ENCODE measurements around the gene ZNF334. TPM values are rescaled to one million over a fixed set of nuclear protein-coding genes. Genes with fewer than 3 reads are reported as not detected.

ZNF334 gene
- total and polyA plus RNA-seq, 4 experiments from 2014 or later = 0.14 TPM; not detected in 3

DNA sequence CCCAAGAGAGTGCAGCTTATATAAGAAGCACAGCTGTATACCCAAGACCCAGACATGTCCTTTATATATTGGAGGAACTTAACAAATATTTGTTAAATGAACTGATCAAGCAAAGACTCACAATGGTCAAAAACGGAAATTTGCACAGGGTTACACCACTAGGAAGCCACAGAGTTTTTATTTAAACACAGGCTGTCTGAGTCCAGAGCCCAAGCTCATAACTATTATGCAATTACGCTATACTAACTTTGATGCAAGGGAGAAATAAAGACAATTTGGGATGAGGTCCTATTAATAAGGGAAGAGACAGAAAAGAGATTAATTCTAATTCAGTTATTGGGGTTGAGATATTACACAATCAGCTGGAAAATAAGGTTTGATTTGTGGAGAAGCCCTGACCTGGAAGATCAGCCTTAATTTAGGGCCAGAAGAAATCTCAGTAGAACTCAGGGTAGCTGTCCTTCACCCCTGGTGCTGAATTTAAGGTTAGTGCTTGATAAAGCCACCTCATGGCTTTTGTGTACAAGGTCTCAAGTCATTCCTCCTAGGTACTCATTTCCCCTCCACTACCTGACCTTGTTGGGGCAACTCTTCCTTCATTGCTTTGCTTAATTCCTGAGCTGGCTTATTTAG, 10.5 kb upstream of the ZNF334 start:
- Mint-ChIP-seq H3K9me3 (peaks cover 0 to 5% (median 0%) of the 10 kb centered on the region in 8 donors), H3K36me3 (no peaks in the 10 kb centered on the region), H3K4me1 (no peaks in the 10 kb centered on the region), H3K27me3 (peaks cover 9 to 11% of the 10 kb centered on the region in 2 donors), H3K27ac (no peak overlapping the region), H3K4me3 (no peak overlapping the region)
- POLR2A ChIA-PET (ENCODE audit: partially characterized antibody) = no interaction called here
- CTCF ChIA-PET (ENCODE audit: partially characterized antibody) = interaction anchor here (0.9 to 1.7 kb wide), 2 partner anchors 11 to 157 kb away, joined by 3 to 4 read pairs; partner anchors contain the start of gene ZNF334
- intact Hi-C loops (cut with micrococcal nuclease) = no loop called here
- peaks cover 4% of the 10 kb centered on the region for H3K27me3 ChIP-seq (ENCODE audit: insufficient read depth, low read length)
- no peak overlapping the region for H3K27ac ChIP-seq (ENCODE audit: low read depth, low read length)
- no peaks in the 10 kb centered on the region for H3K36me3 ChIP-seq (ENCODE audit: insufficient read depth, low read length)
- H3K9me3 ChIP-seq (ENCODE audit: control insufficient read depth in 1 of 2, low read length in 2 of 2) = no peaks in the 10 kb centered on the region
- DNase-seq = no peak
- H3K4me1 ChIP-seq (ENCODE audit: insufficient read depth, low read length) = no peaks in the 10 kb centered on the region
- H3K4me3 ChIP-seq (ENCODE audit: low read length in 2 of 2) = no peak overlapping the region

DNA sequence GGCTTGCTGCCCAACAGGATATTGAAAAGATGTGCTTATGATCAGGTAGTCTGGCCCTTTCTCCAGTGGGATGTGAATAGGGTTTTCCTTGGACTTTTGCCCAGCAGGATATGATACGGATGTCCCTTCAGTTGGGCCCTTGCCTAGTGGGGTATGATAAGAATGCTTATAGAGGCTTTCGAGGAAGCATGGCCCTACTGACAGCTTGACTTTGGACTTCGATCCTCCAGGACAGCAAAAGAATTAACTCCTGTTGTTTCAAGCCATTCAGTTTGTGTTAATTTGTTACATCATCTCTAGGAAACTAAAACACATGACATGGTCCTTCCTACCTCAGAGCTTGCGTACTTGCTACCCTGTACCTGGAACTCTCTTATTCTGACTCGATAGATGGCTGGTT, 9.7 kb upstream of the ZNF334 start:
- Mint-ChIP-seq H3K4me3 (no peak overlapping the region), H3K27ac (no peak overlapping the region), H3K4me1 (no peaks in the 10 kb centered on the region), H3K36me3 (no peaks in the 10 kb centered on the region), H3K27me3 (peaks cover 10 to 12% of the 10 kb centered on the region in 2 donors), H3K9me3 (peaks cover 0 to 5% (median 0%) of the 10 kb centered on the region in 8 donors)
- intact Hi-C loops (cut with micrococcal nuclease) = no loop called here
- no peaks in the 10 kb centered on the region for H3K27me3 ChIP-seq (ENCODE audit: insufficient read depth, low read length)
- ChIA-PET POLR2A (ENCODE audit: partially characterized antibody) (no interaction called here), CTCF (ENCODE audit: partially characterized antibody) (interaction anchor here (0.9 kb wide), 1 partner anchor 28 kb away, joined by 3 read pairs; no protein-coding TSS in a partner anchor)
- no peaks in the 10 kb centered on the region for H3K4me1 ChIP-seq (ENCODE audit: insufficient read depth, low read length)
- DNase-seq = no peak
- no peaks in the 10 kb centered on the region for H3K36me3 ChIP-seq (ENCODE audit: insufficient read depth, low read length)
- no peak overlapping the region for H3K4me3 ChIP-seq (ENCODE audit: low read length in 2 of 2)
- H3K9me3 ChIP-seq (ENCODE audit: control insufficient read depth in 1 of 2, low read length in 2 of 2) = no peaks in the 10 kb centered on the region
- no peak overlapping the region for H3K27ac ChIP-seq (ENCODE audit: low read depth, low read length)

DNA sequence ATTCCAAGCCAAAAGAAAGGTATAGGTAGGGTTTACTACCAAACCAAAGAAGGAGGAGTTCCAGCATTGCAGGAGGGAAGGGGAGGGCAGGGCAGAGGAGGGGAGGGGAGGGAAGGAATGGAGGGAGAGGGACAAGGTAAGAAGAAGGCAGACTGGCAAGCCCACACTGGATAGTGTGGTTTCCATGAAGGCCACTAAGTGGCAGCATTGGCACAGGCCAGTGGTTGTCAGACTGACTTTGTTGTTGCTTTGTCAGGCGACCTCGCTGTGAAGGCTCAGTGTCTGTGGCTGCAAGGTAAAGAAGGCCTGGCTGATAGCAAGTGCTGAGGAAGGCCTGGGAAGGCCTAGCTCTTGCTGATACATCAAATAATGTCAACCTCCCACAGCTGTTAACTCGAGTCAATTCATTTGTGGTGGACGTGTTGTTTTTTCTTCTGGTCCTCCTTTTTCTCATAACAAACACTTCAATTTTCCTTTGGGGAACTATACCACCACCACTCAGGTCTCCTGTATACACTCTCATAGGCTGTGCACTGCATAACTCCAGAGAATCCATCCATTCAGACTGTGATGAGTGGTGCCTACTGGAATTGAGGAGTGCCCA, 7.7 kb upstream of the ZNF334 start:
- POLR2A ChIA-PET (ENCODE audit: partially characterized antibody) = no interaction called here
- intact Hi-C loops (cut with micrococcal nuclease) = no loop called here
- CTCF ChIA-PET (ENCODE audit: partially characterized antibody) = interaction anchor here (1.3 to 1.6 kb wide), 3 partner anchors 11 to 162 kb away, joined by 3 to 5 read pairs (median 4); no protein-coding TSS in a partner anchor

DNA sequence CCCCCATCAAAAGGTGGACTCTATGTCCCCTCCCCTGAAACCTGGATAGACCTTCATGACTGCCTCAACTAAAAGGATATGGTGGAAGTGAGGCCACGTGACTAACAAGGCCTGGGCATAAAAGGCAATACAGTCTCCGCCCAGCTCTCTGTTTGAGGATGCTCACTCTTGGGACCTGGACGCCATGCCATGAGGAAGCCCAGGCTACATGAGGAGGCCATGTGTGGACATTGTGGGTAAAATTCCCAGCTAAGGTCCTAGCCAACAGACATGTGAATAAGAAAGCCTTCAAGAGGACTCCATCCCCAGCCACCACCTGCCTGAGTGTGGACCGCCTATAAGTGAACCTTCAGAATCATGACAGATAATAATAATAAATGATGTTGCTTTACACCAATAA, 7.2 kb upstream of the ZNF334 start:
- ChIA-PET CTCF (ENCODE audit: partially characterized antibody) (interaction anchor here (1.3 to 2.0 kb wide), 3 partner anchors 160 to 163 kb away, joined by 4 to 5 read pairs (median 5); no protein-coding TSS in a partner anchor), POLR2A (ENCODE audit: partially characterized antibody) (no interaction called here)
- H3K4me3 Mint-ChIP-seq = no peak overlapping the region
- Histone ChIP-seq H3K27me3 (ENCODE audit: insufficient read depth, low read length) (no peaks in the 10 kb centered on the region), H3K36me3 (ENCODE audit: insufficient read depth, low read length) (no peaks in the 10 kb centered on the region), H3K9me3 (ENCODE audit: control insufficient read depth in 1 of 2, low read length in 2 of 2) (no peaks in the 10 kb centered on the region), H3K4me1 (ENCODE audit: insufficient read depth, low read length) (no peaks in the 10 kb centered on the region), H3K27ac (ENCODE audit: low read depth, low read length) (no peak overlapping the region), H3K4me3 (ENCODE audit: low read length in 2 of 2) (no peak overlapping the region)
- intact Hi-C loops (cut with micrococcal nuclease) = no loop called here
- H3K4me1 Mint-ChIP-seq = no peaks in the 10 kb centered on the region
- H3K27me3 Mint-ChIP-seq = peaks cover 8 to 16% of the 10 kb centered on the region in 2 donors
- DNase-seq = no peak
- H3K36me3 Mint-ChIP-seq = no peaks in the 10 kb centered on the region
- H3K9me3 Mint-ChIP-seq = peaks cover 0 to 5% (median 0%) of the 10 kb centered on the region in 8 donors
- no peak overlapping the region for H3K27ac Mint-ChIP-seq

More for the DNA sequence above, 7.7 kb upstream of the ZNF334 start:
- H3K9me3 ChIP-seq (ENCODE audit: control insufficient read depth in 1 of 2, low read length in 2 of 2) = no peaks in the 10 kb centered on the region
- Mint-ChIP-seq H3K4me3 (no peak overlapping the region), H3K9me3 (peaks cover 0 to 5% (median 0%) of the 10 kb centered on the region in 8 donors), H3K27ac (no peak overlapping the region), H3K27me3 (peaks cover 8 to 16% of the 10 kb centered on the region in 2 donors), H3K4me1 (no peaks in the 10 kb centered on the region), H3K36me3 (no peaks in the 10 kb centered on the region)
- H3K36me3 ChIP-seq (ENCODE audit: insufficient read depth, low read length) = no peaks in the 10 kb centered on the region
- peak; percentile 9 to 43 (median 15) for DNase-seq
- H3K27ac ChIP-seq (ENCODE audit: low read depth, low read length) = no peak overlapping the region
- no peaks in the 10 kb centered on the region for H3K4me1 ChIP-seq (ENCODE audit: insufficient read depth, low read length)
- H3K27me3 ChIP-seq (ENCODE audit: insufficient read depth, low read length) = no peaks in the 10 kb centered on the region
- no peak overlapping the region for H3K4me3 ChIP-seq (ENCODE audit: low read length in 2 of 2)

DNA sequence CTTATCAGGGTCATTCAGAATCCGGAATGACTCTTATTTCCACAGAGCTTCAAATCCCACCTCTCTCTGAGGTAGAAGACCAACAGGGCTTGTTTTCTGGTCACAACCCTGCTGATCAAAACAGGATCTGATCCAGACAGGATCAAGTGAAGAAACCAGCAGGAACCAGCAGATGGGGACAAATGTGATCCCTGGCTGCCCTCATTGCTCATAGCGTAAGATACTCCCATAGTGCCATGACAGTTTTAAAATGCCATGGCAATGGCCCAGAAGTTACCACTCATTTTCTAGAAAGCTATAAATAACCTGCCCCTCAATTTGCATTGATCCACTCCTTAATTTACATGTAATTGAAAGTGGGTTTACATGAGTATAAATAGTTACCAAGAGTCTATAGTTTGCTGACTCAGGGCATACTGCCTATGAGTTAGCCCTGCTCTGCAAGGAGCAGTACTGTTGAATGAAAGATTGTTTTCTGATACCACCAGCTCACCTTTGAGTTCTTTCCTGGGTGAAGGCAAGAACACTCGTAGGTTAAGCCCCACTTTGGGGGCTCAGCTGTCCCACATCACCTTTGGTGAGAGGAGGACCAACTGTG, 6.2 kb upstream of the ZNF334 start:
- Histone ChIP-seq H3K4me3 (ENCODE audit: low read length in 2 of 2) (no peak overlapping the region), H3K4me1 (ENCODE audit: insufficient read depth, low read length) (no peaks in the 10 kb centered on the region), H3K27me3 (ENCODE audit: insufficient read depth, low read length) (no peaks in the 10 kb centered on the region), H3K36me3 (ENCODE audit: insufficient read depth, low read length) (no peaks in the 10 kb centered on the region), H3K27ac (ENCODE audit: low read depth, low read length) (no peak overlapping the region), H3K9me3 (ENCODE audit: control insufficient read depth in 1 of 2, low read length in 2 of 2) (no peaks in the 10 kb centered on the region)
- Mint-ChIP-seq H3K4me3 (no peak overlapping the region), H3K36me3 (no peaks in the 10 kb centered on the region), H3K9me3 (peaks cover 0 to 5% (median 0%) of the 10 kb centered on the region in 8 donors), H3K4me1 (no peaks in the 10 kb centered on the region), H3K27ac (no peak overlapping the region), H3K27me3 (peaks cover 8 to 15% of the 10 kb centered on the region in 2 donors)
- intact Hi-C loops (cut with micrococcal nuclease) = no loop called here
- ChIA-PET POLR2A (ENCODE audit: partially characterized antibody) (no interaction called here), CTCF (ENCODE audit: partially characterized antibody) (interaction anchor here (1.1 to 2.0 kb wide), 2 partner anchors 161 kb away, joined by 4 to 5 read pairs; no protein-coding TSS in a partner anchor)
- DNase-seq = no peak

DNA sequence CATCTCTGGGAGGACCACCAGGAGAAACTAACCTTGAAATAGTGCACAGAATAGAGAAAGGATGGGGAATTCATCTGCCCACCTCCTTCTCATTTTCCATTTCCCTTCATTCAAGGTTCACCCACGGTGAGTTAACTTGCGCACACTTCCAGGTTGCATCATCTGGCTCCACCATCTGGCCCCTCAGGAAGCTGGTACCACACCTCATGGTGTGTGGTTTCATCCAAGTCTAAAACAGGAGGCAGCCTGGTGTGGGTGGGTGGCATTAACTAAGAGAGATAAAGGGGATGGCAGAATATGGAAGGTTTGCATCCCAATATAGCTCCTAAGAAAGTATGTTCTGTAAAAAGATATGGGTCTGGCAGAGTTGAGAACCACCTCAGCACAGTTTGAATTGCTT, 3.8 kb downstream of the ZNF334 start:
- POLR2A ChIA-PET (ENCODE audit: partially characterized antibody) = no interaction called here
- Histone ChIP-seq H3K4me3 (ENCODE audit: low read length in 2 of 2) (no peak overlapping the region), H3K27ac (ENCODE audit: low read depth, low read length) (no peak overlapping the region), H3K4me1 (ENCODE audit: insufficient read depth, low read length) (no peaks in the 10 kb centered on the region), H3K27me3 (ENCODE audit: insufficient read depth, low read length) (no peaks in the 10 kb centered on the region), H3K36me3 (ENCODE audit: insufficient read depth, low read length) (no peaks in the 10 kb centered on the region), H3K9me3 (ENCODE audit: control insufficient read depth in 1 of 2, low read length in 2 of 2) (no peaks in the 10 kb centered on the region)
- Mint-ChIP-seq H3K4me1 (peaks cover 0 to 6% (median under 1%) of the 10 kb centered on the region in 4 donors), H3K9me3 (peaks cover 0 to 3% (median 0%) of the 10 kb centered on the region in 8 donors), H3K27me3 (peaks cover 30 to 53% of the 10 kb centered on the region in 2 donors), H3K36me3 (no peaks in the 10 kb centered on the region), H3K27ac (no peak overlapping the region), H3K4me3 (no peak overlapping the region)
- CTCF ChIA-PET (ENCODE audit: partially characterized antibody) = no interaction called here
- DNase-seq = no peak
- intact Hi-C loops (cut with micrococcal nuclease) = no loop called here

DNA sequence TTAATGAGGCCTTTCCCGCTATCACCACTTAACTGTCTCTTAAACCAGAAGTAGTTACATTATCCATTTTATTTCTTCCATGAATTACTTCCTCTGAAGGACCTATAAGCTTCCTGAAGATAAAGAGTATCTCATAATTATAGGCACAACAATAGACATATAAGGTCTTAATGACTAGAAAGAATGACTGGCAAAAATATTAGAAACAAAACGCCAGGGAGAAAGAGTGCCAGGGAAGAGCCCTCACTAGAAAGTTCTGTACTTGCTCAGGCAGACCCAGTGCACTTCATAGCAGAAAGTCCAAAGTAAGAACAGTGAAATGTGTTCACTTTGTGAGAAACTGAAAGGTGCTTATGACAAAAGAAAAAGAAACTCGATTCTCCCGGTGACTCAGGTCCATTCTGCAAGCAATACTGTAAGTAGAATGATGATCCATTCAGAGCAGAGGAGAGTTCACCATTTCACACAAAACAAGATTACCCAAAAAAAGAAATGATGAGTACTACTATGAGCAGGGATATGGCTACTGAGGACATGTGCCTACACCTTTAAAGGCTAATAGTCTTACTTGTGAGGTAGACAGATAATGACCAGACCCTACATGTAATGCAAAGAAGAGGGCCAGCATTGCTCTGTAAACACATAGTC, 5.5 kb downstream of the ZNF334 start:
- Mint-ChIP-seq H3K27me3 (peaks cover 27 to 58% of the 10 kb centered on the region in 2 donors), H3K9me3 (peaks cover 4 to 14% (median 10%) of the 10 kb centered on the region in 8 donors), H3K4me1 (peaks cover 0 to 1% (median under 1%) of the 10 kb centered on the region in 4 donors)

More for the DNA sequence above, 5.5 kb downstream of the ZNF334 start:
- H3K9me3 ChIP-seq (ENCODE audit: control insufficient read depth in 1 of 2, low read length in 2 of 2) = no peaks in the 10 kb centered on the region
- POLR2A ChIA-PET (ENCODE audit: partially characterized antibody) = no interaction called here
- no peak overlapping the region for H3K4me3 ChIP-seq (ENCODE audit: low read length in 2 of 2)
- DNase-seq = no peak
- H3K4me3 Mint-ChIP-seq = no peak overlapping the region
- CTCF ChIA-PET (ENCODE audit: partially characterized antibody) = no interaction called here
- H3K27ac ChIP-seq (ENCODE audit: low read depth, low read length) = no peak overlapping the region
- H3K4me1 ChIP-seq (ENCODE audit: insufficient read depth, low read length) = no peaks in the 10 kb centered on the region
- no peak overlapping the region for H3K27ac Mint-ChIP-seq
- H3K27me3 ChIP-seq (ENCODE audit: insufficient read depth, low read length) = no peaks in the 10 kb centered on the region
- H3K36me3 ChIP-seq (ENCODE audit: insufficient read depth, low read length) = no peaks in the 10 kb centered on the region
- intact Hi-C loops (cut with micrococcal nuclease) = no loop called here
- H3K36me3 Mint-ChIP-seq = peaks cover 0 to 4% of the 10 kb centered on the region in 2 donors

Measured in CD4-positive, alpha-beta memory T cell (primary cell).